DOHH2 (cell line): Measurements from ENCODE around the gene ENC1.

ENCODE experiments used
- H3F3A ChIP-seq: fragments of 200-600 bp; sonication (generic), shearing (Covaris generic); 2 replicates; pipeline ENCODE4 v1.6.0; 2016; ENCODE audit warnings: antibody characterized with exemption, mild to moderate bottlenecking; ENCODE audit not compliant: control insufficient read depth, insufficient read depth
- H3K27ac ChIP-seq: fragments of 200-600 bp; sonication (generic); 2 replicates; pipeline ENCODE4 v1.5.1; 2014; ENCODE audit warnings: low read depth, mild to moderate bottlenecking, low read length, moderate library complexity
- H3K27me3 ChIP-seq: fragments of 200-600 bp; sonication (generic); 2 replicates; pipeline ENCODE4 v1.6.1; 2014; ENCODE audit warnings: mild to moderate bottlenecking, low read length, mixed read lengths; ENCODE audit not compliant: control insufficient read depth
- H3K36me3 ChIP-seq: fragments of 200-600 bp; sonication (generic); 2 replicates; pipeline ENCODE4 v1.6.1; 2014; ENCODE audit warnings: mild to moderate bottlenecking, low read length, moderate library complexity, mixed read lengths; ENCODE audit not compliant: control insufficient read depth
- H3K4me1 ChIP-seq: fragments of 200-600 bp; sonication (generic); 2 replicates; pipeline ENCODE4 v1.6.1; 2014; ENCODE audit warnings: mild to moderate bottlenecking, low read length, mixed read lengths; ENCODE audit not compliant: control insufficient read depth
- H3K4me2 ChIP-seq: fragments of 200-600 bp; sonication (generic); 2 replicates; pipeline ENCODE4 v1.6.0; 2014; ENCODE audit warnings: mild to moderate bottlenecking, low read length, moderate library complexity
- H3K4me3 ChIP-seq: fragments of 200-600 bp; sonication (generic); 2 replicates; pipeline ENCODE4 v1.5.1; 2014; ENCODE audit warnings: mild to moderate bottlenecking, low read length, mixed read lengths
- H3K79me2 ChIP-seq: fragments of 200-600 bp; sonication (generic); 2 replicates; pipeline ENCODE4 v1.6.1; 2014; ENCODE audit warnings: mild to moderate bottlenecking, low read length, mixed read lengths; ENCODE audit not compliant: control insufficient read depth
- H3K9me2 ChIP-seq: fragments of 200-600 bp; sonication (generic); replicated peaks from 2 replicates; pipeline ENCODE4 v1.6.1; 2014; ENCODE audit warnings: mild to moderate bottlenecking, low read length, mixed read lengths; ENCODE audit not compliant: control insufficient read depth
- H3K9me3 ChIP-seq: fragments of 200-600 bp; sonication (generic); 2 replicates; pipeline ENCODE4 v1.6.1; 2014; ENCODE audit warnings: antibody characterized with exemption, low read length, mixed read lengths; ENCODE audit not compliant: control insufficient read depth, insufficient read depth
- H4K20me1 ChIP-seq: fragments of 200-600 bp; sonication (generic); 2 replicates; pipeline ENCODE4 v1.6.0; 2014; ENCODE audit warnings: low read depth, mild to moderate bottlenecking, antibody characterized with exemption, low read length, moderate library complexity; ENCODE audit not compliant: control insufficient read depth, insufficient read depth
- EZH2phosphoT487 ChIP-seq: fragments of 200-600 bp; sonication (generic); IDR thresholded peaks from 2 replicates; pipeline ENCODE4 v1.6.1; 2017; ENCODE audit warnings: borderline replicate concordance, mild to moderate bottlenecking, antibody characterized with exemption, low read length, moderate library complexity, mixed read lengths
- TF ChIP-seq, protein P1 (sequence below): fragments of 200-600 bp; sonication (generic); IDR thresholded peaks from one replicate; pipeline ENCODE4 v1.5.1; 2014; ENCODE audit warnings: antibody characterized with exemption, mild to moderate bottlenecking, low read depth, low read length; ENCODE audit not compliant: poor library complexity, severe bottlenecking

ENC1 gene

DNA sequence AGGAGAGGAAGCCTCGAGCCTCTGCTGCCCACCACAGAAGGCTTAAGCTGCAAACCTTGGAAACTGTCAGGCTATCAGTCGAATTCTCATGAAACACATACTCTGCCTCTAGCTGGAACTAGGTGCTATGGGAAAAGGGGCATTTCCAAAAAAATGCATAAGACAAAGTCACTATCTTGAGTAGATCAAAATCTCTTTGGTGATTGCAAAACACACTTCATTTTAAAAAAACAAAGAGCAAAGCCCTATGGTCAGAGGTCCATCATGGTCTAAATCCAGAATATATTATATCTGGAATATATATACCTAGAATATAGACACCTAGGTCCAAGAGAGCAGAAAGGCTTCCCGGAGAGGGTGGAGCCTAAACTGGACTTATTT is 59.8 kb downstream of the ENC1 start:
- H3K27ac ChIP-seq: no peak overlapping the region
- TF ChIP-seq EZH2phosphoT487: no peak
- TF ChIP-seq, protein P1, sequence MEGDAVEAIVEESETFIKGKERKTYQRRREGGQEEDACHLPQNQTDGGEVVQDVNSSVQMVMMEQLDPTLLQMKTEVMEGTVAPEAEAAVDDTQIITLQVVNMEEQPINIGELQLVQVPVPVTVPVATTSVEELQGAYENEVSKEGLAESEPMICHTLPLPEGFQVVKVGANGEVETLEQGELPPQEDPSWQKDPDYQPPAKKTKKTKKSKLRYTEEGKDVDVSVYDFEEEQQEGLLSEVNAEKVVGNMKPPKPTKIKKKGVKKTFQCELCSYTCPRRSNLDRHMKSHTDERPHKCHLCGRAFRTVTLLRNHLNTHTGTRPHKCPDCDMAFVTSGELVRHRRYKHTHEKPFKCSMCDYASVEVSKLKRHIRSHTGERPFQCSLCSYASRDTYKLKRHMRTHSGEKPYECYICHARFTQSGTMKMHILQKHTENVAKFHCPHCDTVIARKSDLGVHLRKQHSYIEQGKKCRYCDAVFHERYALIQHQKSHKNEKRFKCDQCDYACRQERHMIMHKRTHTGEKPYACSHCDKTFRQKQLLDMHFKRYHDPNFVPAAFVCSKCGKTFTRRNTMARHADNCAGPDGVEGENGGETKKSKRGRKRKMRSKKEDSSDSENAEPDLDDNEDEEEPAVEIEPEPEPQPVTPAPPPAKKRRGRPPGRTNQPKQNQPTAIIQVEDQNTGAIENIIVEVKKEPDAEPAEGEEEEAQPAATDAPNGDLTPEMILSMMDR: no peak
- H3K4me1 ChIP-seq: no peaks in the 10 kb centered on the region
- no peaks in the 10 kb centered on the region for H3K27me3 ChIP-seq
- H3K79me2 ChIP-seq: no peaks in the 10 kb centered on the region
- H3F3A ChIP-seq: no peaks in the 10 kb centered on the region
- H3K4me3 ChIP-seq: no peak overlapping the region
- no peak overlapping the region for H3K4me2 ChIP-seq
- no peaks in the 10 kb centered on the region for H3K9me3 ChIP-seq
- H4K20me1 ChIP-seq: no peaks in the 10 kb centered on the region
- no peaks in the 10 kb centered on the region for H3K9me2 ChIP-seq
- H3K36me3 ChIP-seq: no peaks in the 10 kb centered on the region

- no peaks in the 10 kb centered on the region for H3F3A ChIP-seq
- H3K4me1 ChIP-seq: no peaks in the 10 kb centered on the region
- H3K9me3 ChIP-seq: no peaks in the 10 kb centered on the region
- H3K36me3 ChIP-seq: no peaks in the 10 kb centered on the region
- no peak overlapping the region for H3K4me2 ChIP-seq
- H3K27me3 ChIP-seq: no peaks in the 10 kb centered on the region
- H4K20me1 ChIP-seq: no peaks in the 10 kb centered on the region
- H3K4me3 ChIP-seq: no peak overlapping the region
- no peak for TF ChIP-seq EZH2phosphoT487
- TF ChIP-seq, protein P1: no peak
- no peaks in the 10 kb centered on the region for H3K9me2 ChIP-seq
- no peak overlapping the region for H3K27ac ChIP-seq
- H3K79me2 ChIP-seq: no peaks in the 10 kb centered on the region
These were observed 61.3 kb downstream of the ENC1 start for GRCh38 chr5:74579215-74579614.

DNA sequence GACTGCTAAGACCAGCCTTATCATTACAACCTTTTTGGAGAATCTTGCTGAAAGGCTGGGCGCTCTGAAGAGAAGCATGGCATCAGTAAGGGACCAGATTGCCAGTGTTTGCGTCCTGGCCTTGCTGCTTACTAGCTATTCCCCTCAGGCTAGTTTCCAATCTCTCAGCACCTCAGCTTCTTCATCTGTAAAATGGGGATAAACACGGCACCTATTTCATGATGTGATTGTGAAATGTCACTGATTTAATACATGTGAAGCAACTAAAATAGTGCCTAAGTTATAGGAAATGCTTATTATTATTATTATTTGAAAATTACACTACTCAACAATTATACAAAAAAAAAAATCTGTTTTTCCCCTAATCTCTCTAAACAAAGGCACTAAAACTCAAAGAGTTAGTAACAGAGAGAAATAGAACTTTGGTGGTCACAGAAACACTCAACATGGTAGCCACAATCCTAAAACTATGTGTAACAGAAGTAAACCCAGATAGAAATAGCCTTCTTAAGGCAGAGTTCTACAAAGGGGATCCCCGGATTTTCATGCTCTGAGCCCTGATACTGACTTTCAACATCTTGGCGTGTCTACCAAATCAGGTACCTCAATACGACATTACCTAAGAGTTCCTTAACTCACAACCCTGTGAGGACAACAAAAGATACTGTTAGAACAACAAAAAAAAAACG is 62.0 kb downstream of the ENC1 start:
- Histone ChIP-seq H3K4me2 (no peak overlapping the region), H3K9me3 (no peaks in the 10 kb centered on the region), H3K27me3 (no peaks in the 10 kb centered on the region), H3K79me2 (no peaks in the 10 kb centered on the region), H3F3A (no peaks in the 10 kb centered on the region), H3K36me3 (no peaks in the 10 kb centered on the region), H3K4me3 (no peak overlapping the region), H4K20me1 (no peaks in the 10 kb centered on the region), H3K4me1 (no peaks in the 10 kb centered on the region), H3K9me2 (no peaks in the 10 kb centered on the region), H3K27ac (no peak overlapping the region)
- TF ChIP-seq EZH2phosphoT487: no peak
- TF ChIP-seq, protein P1: no peak
